COLO668 (cell line): ENCODE measurements around the gene ROBO1.
"Not testable (repeated sequence)": the region's sequence is repeated elsewhere in the genome, so short reads cannot be mapped to it uniquely, and the experiment has no call there.

Experiments
- DNase-seq: peaks from one replicate; lab custom pipeline; 2025; ENCODE audit not compliant: unreplicated experiment; lab: John Stamatoyannopoulos, UW

The ROBO1 gene

GRCh38 chr3:79555655-79556054, 212.1 kb downstream of the ROBO1 start:
- DNase-seq, result no peak

GRCh38 chr3:79551997-79552396, 215.8 kb downstream of the ROBO1 start:
- DNase-seq, result no peak

- no peak for DNase-seq
These were observed 216.4 kb downstream of the ROBO1 start for GRCh38 chr3:79551321-79551892.

GRCh38 chr3:79543218-79543982, 224.4 kb downstream of the ROBO1 start:
- DNase-seq, result no peak

- DNase-seq, result no peak
These were observed 233.1 kb downstream of the ROBO1 start for GRCh38 chr3:79534727-79535126.

DNA sequence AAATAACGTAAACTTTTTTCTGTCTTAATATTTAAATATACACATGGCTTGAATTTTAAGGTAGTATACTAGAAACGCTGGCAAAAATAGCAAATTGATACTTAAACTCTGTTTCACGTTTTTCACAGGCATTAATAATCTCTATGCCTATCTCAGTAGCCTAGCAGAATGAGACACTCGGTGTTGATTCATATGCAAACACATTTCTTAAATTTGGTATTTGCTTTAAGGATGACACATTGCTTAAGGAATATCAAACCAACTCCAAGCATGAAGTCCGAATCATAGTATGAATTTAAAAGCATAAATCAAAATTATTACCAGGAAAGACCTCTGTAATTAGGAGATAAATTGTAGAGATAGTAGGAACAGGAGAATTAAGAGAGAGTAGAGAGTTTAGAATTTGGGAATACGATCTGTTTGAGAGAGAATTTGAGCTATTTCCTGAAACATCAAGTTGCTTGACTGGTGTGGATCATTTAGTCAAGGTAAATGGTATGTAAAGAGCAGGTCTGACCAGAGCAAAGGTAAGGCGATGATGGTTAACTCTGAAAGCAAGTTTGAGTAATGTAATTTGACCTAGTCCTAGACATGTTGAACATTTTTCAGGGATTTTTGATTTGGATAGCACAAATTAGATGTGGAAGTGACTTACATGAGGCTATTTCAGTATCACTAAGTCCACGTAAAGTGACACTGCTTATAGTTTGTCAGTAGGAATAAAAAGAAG, 236.1 kb downstream of the ROBO1 start:
- no peak for DNase-seq

DNA sequence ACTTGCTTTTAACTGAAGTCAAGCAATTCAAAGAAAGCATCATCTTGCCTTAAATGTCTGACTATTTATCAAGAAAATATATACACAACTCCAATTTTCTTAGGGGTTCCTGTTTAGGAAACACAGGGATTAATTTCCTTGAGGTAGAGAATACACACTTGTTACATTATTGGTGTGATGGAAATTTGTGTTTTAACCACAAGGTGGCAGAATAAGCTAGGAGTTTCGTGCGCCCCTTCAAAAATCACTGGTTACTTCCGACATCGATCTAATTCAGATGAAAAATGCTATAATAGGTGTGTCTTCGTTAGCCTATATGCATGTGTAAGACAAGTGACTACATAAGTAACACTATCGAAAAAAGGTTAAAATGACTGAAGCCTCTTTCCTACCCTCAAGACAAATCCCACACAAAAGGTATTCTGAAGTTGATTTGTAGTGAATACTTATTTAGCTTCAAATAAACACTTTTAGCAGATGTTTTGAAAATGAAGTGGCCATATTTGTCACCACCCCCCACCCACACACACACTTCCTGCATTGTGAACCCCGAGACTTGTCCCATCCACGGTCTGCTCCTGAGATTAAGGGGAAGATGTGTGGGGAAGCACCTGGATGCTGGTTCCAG, 246.5 kb downstream of the ROBO1 start:
- DNase-seq, result peak; percentile 11

GRCh38 chr3:79517766-79518413, 249.9 kb downstream of the ROBO1 start:
- peak; percentile 3 for DNase-seq

- DNase-seq, result no peak
These were observed 251.0 kb downstream of the ROBO1 start for GRCh38 chr3:79516795-79517194.

DNA sequence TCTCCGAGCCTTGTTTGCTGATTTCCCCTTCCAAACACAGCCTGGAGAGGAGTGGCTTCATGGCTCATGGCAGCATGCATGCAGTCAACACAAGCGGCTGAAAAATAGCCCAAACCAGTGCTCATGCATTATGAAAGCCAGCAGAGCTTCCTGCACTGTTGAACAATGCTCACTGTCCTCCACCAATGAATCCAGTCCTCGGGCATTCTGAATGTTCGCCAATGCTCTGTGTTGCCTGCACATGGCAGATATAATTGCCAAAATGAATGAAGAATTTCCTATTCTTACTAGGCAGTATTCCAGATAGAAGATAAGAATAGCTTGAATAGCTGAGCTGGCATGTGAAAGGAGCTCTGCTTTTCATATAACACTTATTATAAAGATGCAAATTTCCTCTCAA, 252.7 kb downstream of the ROBO1 start:
- no peak for DNase-seq

DNA sequence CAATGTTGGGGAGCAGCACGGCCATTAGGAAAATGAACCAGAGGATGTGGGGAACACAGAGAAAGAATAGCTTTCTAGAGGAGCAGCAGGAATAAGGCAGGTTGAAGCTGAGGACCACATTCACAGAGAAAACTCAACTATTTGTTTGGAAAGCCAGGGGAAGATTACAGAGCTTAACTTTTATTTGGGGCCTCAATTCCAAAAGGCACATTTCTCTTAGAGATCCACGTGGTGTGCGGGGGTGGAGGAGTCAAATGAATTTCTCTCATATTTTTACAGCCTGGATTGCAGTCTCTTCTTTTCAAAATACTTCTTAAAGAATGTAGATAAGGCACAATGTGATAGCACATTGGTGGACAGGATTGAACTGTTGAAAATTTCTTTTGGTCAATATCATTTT, 253.7 kb downstream of the ROBO1 start:
- DNase-seq, result no peak

DNA sequence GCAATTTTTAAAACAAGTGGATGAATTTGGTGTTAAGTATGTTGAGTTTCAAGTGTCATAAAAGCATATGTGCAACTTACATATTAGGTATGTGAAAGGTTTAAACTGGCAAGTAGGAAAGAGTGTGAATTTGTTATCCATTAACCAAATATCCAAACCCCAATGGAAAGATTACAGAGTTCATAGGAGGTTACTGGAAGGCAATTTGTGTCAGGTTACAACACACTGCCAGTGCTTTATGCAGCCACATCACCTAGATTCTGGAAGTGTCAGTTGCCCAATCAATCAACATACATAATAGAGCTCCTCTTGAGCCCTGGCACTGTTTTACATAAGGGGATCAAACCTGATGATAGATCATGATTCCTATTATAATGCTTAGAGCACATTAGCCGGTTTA, 261.0 kb downstream of the ROBO1 start:
- no peak for DNase-seq

DNA sequence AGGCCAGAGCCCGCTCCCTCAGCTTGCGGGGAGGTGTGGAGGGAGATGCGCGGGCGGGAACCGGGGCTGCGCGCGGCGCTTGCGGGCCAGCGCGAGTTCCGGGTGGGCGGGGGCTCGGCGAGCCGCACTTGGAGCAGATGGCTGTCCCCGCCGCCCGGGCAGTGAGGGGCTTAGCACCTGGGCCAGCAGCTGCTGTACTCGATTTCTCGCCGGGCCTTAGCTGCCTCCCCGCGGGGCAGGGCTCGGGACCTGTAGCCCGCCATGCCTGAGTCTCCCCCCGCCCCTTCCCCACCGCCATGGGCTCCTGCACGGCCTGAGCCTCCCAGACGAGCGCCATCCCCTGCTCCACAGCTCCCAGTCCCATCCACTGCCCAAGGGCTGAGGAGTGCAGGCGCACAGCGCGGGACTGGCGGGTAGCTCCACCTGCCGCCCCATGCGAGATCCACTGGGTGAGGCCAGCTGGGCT, 265.5 kb downstream of the ROBO1 start:
- DNase-seq, result not testable (repeated sequence)

DNA sequence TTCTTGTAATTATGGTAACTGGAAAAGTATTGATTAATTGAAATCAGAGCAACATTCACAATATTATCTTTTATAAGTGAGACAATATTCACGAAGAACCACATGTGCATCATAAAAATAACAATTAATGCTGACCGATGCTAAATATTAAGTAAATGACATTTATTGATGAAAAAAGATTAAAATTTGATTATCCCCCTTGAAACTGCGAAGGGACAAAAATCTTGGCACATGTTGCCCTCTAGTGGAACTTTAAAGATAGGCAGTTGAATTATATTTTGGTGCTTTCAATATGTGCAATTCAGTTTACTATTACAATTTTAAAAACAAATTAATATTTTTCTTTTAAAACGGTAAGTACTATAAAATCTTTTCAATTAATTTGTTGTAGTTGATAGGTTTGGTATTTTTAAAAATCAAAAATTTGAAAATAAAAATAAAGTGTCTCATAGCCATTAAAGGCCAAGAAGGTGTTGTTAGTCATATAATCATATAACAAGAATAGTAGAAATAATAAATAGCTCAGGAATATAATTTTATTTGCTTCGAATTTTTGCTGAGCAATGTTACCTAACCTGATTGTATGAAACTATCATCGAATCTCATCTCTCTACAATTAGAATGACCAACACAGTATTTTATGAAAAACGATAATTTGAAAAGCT, 270.2 kb downstream of the ROBO1 start:
- no peak for DNase-seq

- no peak for DNase-seq
These were observed 276.7 kb downstream of the ROBO1 start for GRCh38 chr3:79491029-79491641.

DNA sequence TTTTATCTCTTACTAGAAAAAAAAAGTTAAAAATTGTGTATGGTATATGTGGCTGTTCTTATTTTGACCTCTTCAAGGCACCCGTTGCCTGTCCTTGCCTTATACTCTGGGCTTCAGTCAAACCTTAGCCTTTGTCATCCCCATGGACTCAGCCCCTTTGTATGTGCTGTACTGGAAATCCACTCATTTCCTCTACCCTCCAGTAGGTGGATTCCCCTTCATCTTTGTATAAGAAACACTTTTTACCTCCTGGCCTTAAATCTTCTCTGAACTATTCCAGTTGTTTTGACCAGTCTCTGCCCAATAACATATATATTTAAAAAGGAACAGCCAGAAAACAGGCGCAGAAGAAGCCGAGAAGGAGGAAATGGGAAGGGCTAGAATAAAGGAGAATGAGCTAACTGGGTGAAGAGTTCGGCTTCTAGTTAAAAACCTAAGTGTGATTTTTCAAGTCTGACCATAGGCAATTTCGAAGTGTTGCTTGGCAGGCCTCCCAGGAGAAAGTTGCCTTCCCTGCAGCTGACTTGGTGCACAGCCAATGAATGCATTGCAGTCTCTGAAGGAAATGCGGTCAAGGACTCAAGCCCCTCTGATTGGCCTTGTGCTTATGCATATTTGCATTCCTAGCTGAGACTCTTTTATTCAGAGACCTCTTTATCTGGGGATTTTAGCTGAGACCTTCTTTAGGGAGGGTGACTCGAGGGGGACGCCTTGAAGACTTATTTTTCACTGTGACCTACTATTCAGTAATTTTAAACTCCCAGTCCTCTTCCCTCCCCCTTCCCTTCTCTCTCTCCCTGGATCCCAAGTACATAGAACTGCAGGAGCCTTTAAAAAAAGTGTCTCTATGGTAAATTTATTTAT, 277.4 kb downstream of the ROBO1 start:
- DNase-seq, result no peak

DNA sequence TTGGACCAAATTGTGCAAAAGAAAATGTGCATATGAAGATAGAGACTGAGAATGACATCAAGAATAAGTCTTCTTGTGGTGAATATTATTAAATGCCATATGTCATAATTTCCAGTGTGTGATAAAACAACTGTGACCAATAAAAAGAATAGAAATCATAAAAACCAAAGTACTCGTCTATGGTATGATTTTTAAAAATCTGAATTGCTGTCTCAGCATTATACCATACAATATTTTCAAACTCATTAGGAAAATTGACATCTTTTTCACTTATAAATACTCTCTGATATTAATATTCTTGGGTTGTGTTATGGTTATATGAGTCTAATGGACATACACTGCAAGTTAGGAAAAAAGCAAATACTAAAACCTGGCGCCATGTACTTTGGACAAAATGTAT, 279.4 kb downstream of the ROBO1 start:
- no peak for DNase-seq

GRCh38 chr3:79480746-79481145, 287.1 kb downstream of the ROBO1 start:
- DNase-seq, result no peak

GRCh38 chr3:79478620-79479019, 289.2 kb downstream of the ROBO1 start:
- DNase-seq, result no peak
